GM23338 (cell line): ENCODE measurements around the gene CAMK2N2.

Source experiments
- CREB1 ChIP-seq: fragments of 250-450 bp; sonication (Bioruptor Pico); IDR thresholded peaks from 2 replicates; pipeline ENCODE4 v1.5.0; 2020; ENCODE audit warnings: low read depth, mild to moderate bottlenecking, moderate library complexity
- CTCF ChIP-seq, 2 experiments: fragments of 200-600 bp in 1 of 2; sonication (generic) in 1 of 2; conservative IDR thresholded peaks; 2 replicates each; pipeline versions ENCODE4 v1.5.1 to v1.6.1; 2016 to 2017; ENCODE audit warnings: antibody characterized with exemption in 2 of 2, low read depth in 2 of 2, mild to moderate bottlenecking in 2 of 2, moderate library complexity in 1 of 2
- EZH2 ChIP-seq: fragments of 200-600 bp; sonication (generic); IDR thresholded peaks from one replicate; pipeline ENCODE4 v1.8.0; 2017; ENCODE audit warnings: antibody characterized with exemption, mild to moderate bottlenecking, low read depth; ENCODE audit not compliant: unreplicated experiment
- EZH2phosphoT487 ChIP-seq: fragments of 200-600 bp; sonication (generic); IDR thresholded peaks from one replicate; pipeline ENCODE4 v1.8.1; 2018; ENCODE audit warnings: antibody characterized with exemption; ENCODE audit not compliant: unreplicated experiment
- JUNB ChIP-seq: IDR thresholded peaks from one replicate; pipeline ENCODE4 v1.6.1; 2016; ENCODE audit warnings: antibody characterized with exemption; ENCODE audit not compliant: unreplicated experiment
- NANOG ChIP-seq: IDR thresholded peaks from 2 replicates; pipeline ENCODE4 v1.6.1; 2016; ENCODE audit warnings: antibody characterized with exemption, borderline replicate concordance
- POLR2AphosphoS5 ChIP-seq: IDR thresholded peaks from 2 replicates; pipeline ENCODE4 v1.6.1; 2016; ENCODE audit warnings: antibody characterized with exemption, low read depth
- STAT1 ChIP-seq: IDR thresholded peaks from one replicate; pipeline ENCODE4 v1.6.1; 2016; ENCODE audit warnings: antibody characterized with exemption; ENCODE audit not compliant: unreplicated experiment
- ZNF331 ChIP-seq: fragments of 250-450 bp; sonication (Bioruptor Pico); IDR thresholded peaks from 2 replicates; pipeline ENCODE4 v1.5.0; 2020; ENCODE audit warnings: low read depth, mild to moderate bottlenecking, moderate library complexity
- ZNF462 ChIP-seq: fragments of 250-450 bp; sonication (Bioruptor Pico); IDR thresholded peaks from 2 replicates; pipeline ENCODE4 v1.5.0; 2020; ENCODE audit warnings: mild to moderate bottlenecking, moderate library complexity
- TF ChIP-seq, protein P1 (sequence below): IDR thresholded peaks from one replicate; pipeline ENCODE4 v1.6.1; 2018; ENCODE audit warnings: antibody characterized with exemption; ENCODE audit not compliant: unreplicated experiment
- TF ChIP-seq, protein P2 (sequence below): IDR thresholded peaks from 2 replicates; pipeline ENCODE4 v1.6.1; 2016; ENCODE audit warnings: antibody characterized with exemption

DNA sequence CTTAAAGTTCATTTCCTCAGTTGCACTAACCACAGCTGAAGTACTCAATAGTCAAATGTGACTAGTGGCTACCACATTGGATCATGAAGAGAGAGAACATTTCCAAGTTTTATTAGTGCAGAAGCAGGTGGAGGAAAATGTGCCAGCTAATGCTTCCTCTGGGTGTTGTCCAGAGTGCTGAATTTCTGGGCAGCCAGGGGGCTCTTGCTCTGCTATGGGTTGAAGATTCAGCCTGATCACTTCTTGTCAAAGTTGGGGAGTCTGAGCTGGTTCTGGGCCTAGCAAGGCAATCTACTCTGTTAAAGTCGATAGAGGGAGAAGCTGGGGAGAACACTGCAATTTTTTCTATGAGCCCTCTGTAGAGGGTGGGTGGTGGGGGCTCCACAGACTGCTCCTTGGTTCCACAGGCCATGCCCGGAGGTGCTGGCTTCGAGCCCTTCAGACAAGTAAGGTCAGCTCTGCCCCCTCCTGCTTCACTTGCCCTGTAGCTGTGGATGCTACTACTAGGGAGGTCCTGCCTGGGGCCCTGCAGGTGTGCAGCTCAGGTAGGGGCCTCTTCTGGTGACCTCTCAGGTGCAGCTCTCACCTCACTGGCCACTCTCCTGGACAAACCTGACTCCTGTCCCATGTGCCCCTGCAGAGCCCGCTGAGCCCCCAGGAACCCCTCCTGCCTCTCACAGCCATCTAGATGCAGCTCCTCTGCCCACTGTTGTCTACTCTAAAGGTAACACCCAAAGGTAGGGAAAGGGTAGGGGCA is 20.8 kb downstream of the CAMK2N2 start:
- TF ChIP-seq CTCF (conservative IDR thresholded peaks at IDR 0.05; ENCODE audit: low read depth in 2 of 2) (no peak), POLR2AphosphoS5 (no peak), CREB1 (CRISPR knock-in tag) (no peak), EZH2 (no peak), ZNF331 (CRISPR knock-in tag) (no peak), NANOG (no peak), EZH2phosphoT487 (no peak), ZNF462 (CRISPR knock-in tag) (no peak), STAT1 (no peak), JUNB (no peak)
- TF ChIP-seq, protein P1, sequence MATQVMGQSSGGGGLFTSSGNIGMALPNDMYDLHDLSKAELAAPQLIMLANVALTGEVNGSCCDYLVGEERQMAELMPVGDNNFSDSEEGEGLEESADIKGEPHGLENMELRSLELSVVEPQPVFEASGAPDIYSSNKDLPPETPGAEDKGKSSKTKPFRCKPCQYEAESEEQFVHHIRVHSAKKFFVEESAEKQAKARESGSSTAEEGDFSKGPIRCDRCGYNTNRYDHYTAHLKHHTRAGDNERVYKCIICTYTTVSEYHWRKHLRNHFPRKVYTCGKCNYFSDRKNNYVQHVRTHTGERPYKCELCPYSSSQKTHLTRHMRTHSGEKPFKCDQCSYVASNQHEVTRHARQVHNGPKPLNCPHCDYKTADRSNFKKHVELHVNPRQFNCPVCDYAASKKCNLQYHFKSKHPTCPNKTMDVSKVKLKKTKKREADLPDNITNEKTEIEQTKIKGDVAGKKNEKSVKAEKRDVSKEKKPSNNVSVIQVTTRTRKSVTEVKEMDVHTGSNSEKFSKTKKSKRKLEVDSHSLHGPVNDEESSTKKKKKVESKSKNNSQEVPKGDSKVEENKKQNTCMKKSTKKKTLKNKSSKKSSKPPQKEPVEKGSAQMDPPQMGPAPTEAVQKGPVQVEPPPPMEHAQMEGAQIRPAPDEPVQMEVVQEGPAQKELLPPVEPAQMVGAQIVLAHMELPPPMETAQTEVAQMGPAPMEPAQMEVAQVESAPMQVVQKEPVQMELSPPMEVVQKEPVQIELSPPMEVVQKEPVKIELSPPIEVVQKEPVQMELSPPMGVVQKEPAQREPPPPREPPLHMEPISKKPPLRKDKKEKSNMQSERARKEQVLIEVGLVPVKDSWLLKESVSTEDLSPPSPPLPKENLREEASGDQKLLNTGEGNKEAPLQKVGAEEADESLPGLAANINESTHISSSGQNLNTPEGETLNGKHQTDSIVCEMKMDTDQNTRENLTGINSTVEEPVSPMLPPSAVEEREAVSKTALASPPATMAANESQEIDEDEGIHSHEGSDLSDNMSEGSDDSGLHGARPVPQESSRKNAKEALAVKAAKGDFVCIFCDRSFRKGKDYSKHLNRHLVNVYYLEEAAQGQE: peak; percentile 79
- TF ChIP-seq, protein P2, sequence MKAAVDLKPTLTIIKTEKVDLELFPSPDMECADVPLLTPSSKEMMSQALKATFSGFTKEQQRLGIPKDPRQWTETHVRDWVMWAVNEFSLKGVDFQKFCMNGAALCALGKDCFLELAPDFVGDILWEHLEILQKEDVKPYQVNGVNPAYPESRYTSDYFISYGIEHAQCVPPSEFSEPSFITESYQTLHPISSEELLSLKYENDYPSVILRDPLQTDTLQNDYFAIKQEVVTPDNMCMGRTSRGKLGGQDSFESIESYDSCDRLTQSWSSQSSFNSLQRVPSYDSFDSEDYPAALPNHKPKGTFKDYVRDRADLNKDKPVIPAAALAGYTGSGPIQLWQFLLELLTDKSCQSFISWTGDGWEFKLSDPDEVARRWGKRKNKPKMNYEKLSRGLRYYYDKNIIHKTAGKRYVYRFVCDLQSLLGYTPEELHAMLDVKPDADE: no peak
